SK-N-SH (cell line): ENCODE results near the gene RNF212. TPM values are rescaled to one million over a fixed set of nuclear protein-coding genes. Genes with fewer than 3 reads are reported as not detected.

ENCODE experiments used
- CTCF ChIA-PET: fragments of 300-600, 350-600 bp; formaldehyde crosslinking; extraction: SDS; loops from one replicate; lab custom pipeline; 2021; lab: Yijun Ruan, JAX
- POLR2A ChIA-PET: fragments of 350-600 bp; sonication (Branson Sonifier 250); formaldehyde crosslinking; extraction: SDS; loops from one replicate; lab custom pipeline; 2020; ENCODE audit warnings: antibody characterized with exemption, inconsistent platforms; lab: Yijun Ruan, JAX
- DNase-seq: peaks from one replicate; pipeline ENCODE4 v3.0.0; 2012
- H2AFZ ChIP-seq: fragments of 200-600 bp; sonication (generic); 2 replicates; pipeline ENCODE4 v1.8.1; 2016; ENCODE audit warnings: antibody characterized with exemption, mild to moderate bottlenecking, low read depth
- H3F3A ChIP-seq: fragments of 200-600 bp; sonication (generic); replicated peaks from 2 replicates; pipeline ENCODE3; 2016; ENCODE audit warnings: antibody characterized with exemption, mild to moderate bottlenecking; ENCODE audit not compliant: insufficient read depth
- H3K27ac ChIP-seq, 2 experiments: fragments of 200-500 bp in 1 of 2; fragments of 200-600 bp in 1 of 2; sonication (Bioruptor generic) in 1 of 2; sonication (generic), shearing (Covaris generic) in 1 of 2; 2 replicates each; pipeline versions ENCODE4 v1.5.1 to v1.6.1; 2014 to 2016; ENCODE audit warnings: low read depth in 2 of 2, inconsistent platforms in 1 of 2, low read length in 1 of 2, mild to moderate bottlenecking in 1 of 2, mixed read lengths in 1 of 2
- H3K27me3 ChIP-seq: fragments of 200-600 bp; sonication (generic), shearing (Covaris generic); 2 replicates; pipeline ENCODE4 v1.6.1; 2016; ENCODE audit warnings: mixed run types; ENCODE audit not compliant: insufficient read depth
- H3K36me3 ChIP-seq, 2 experiments: fragments of 200-500 bp in 1 of 2; fragments of 200-600 bp in 1 of 2; sonication (Bioruptor generic) in 1 of 2; sonication (generic) in 1 of 2; replicated peaks in 1 of 2; 2 replicates each; pipeline versions ENCODE3 to v1.5.1; 2014 to 2016; ENCODE audit warnings: low read length in 1 of 2, mild to moderate bottlenecking in 1 of 2; ENCODE audit not compliant: insufficient read depth in 2 of 2, control insufficient read depth in 1 of 2
- H3K4me1 ChIP-seq, 2 experiments: fragments of 200-500 bp in 1 of 2; fragments of 200-600 bp in 1 of 2; sonication (Bioruptor generic) in 1 of 2; sonication (generic), shearing (Covaris generic) in 1 of 2; 2 replicates each; pipeline versions ENCODE4 v1.5.1 to v1.6.1; 2014 to 2016; ENCODE audit warnings: low read depth in 1 of 2, low read length in 1 of 2, mixed run types in 1 of 2; ENCODE audit not compliant: insufficient read depth in 2 of 2, control insufficient read depth in 1 of 2
- H3K4me2 ChIP-seq: fragments of 200-600 bp; sonication (generic), shearing (Covaris generic); 2 replicates; pipeline ENCODE4 v1.6.1; 2017; ENCODE audit warnings: mixed run types
- H3K4me3 ChIP-seq, 2 experiments: fragments of 200-500 bp in 1 of 2; fragments of 200-600 bp in 1 of 2; sonication (Bioruptor generic) in 1 of 2; sonication (generic), shearing (Covaris generic) in 1 of 2; 2 replicates each; pipeline versions ENCODE4 v1.5.1 to v1.8.1; 2014 to 2016; ENCODE audit warnings: low read depth in 2 of 2, inconsistent platforms in 1 of 2, low read length in 1 of 2, mild to moderate bottlenecking in 1 of 2, mixed read lengths in 1 of 2, moderate library complexity in 1 of 2
- H3K79me2 ChIP-seq: fragments of 200-600 bp; sonication (generic); 2 replicates; pipeline ENCODE4 v1.8.1; 2017; ENCODE audit warnings: mild to moderate bottlenecking; ENCODE audit not compliant: insufficient read depth
- H3K9ac ChIP-seq: fragments of 200-600 bp; sonication (generic); 2 replicates; pipeline ENCODE4 v1.6.1; 2017; ENCODE audit warnings: mixed run types
- H3K9me2 ChIP-seq: fragments of 200-600 bp; sonication (generic); 2 replicates; pipeline ENCODE4 v1.6.1; 2017; ENCODE audit warnings: mixed run types
- H3K9me3 ChIP-seq: fragments of 200-600 bp; sonication (generic); 2 replicates; pipeline ENCODE4 v1.6.1; 2017; ENCODE audit warnings: mixed run types, mild to moderate bottlenecking, moderate library complexity
- H4K20me1 ChIP-seq: fragments of 200-600 bp; sonication (generic); 2 replicates; pipeline ENCODE4 v1.6.1; 2017; ENCODE audit warnings: mild to moderate bottlenecking, mixed run types; ENCODE audit not compliant: insufficient read depth
- CHD2 ChIP-seq: fragments of 150-350 bp; IDR thresholded peaks from 2 replicates; pipeline ENCODE4 v1.6.1; 2018; ENCODE audit warnings: low read length; ENCODE audit not compliant: partially characterized antibody
- ELF1 ChIP-seq: IDR thresholded peaks from 2 replicates; pipeline ENCODE4 v1.4.0; 2012
- EZH2phosphoT487 ChIP-seq: fragments of 200-600 bp; sonication (generic); IDR thresholded peaks from 2 replicates; pipeline ENCODE4 v1.6.1; 2017; ENCODE audit warnings: low read depth, mixed run types, mild to moderate bottlenecking, antibody characterized with exemption, moderate library complexity, borderline replicate concordance
- FOXJ3 ChIP-seq: sonication (generic); formaldehyde crosslinking; IDR thresholded peaks from 2 replicates; pipeline ENCODE4 v1.5.1; 2020; ENCODE audit warnings: mild to moderate bottlenecking, missing genetic modification reagents
- FOXM1 ChIP-seq: IDR thresholded peaks from 2 replicates; pipeline ENCODE4 v1.4.0; 2012; ENCODE audit warnings: low read depth, mild to moderate bottlenecking
- GATA2 ChIP-seq: sonication (generic); formaldehyde crosslinking; IDR thresholded peaks from 2 replicates; pipeline ENCODE4 v1.5.0; 2020; ENCODE audit warnings: mild to moderate bottlenecking, missing genetic modification reagents
- MXI1 ChIP-seq: IDR thresholded peaks from 2 replicates; pipeline ENCODE4 v1.6.1; 2012; ENCODE audit warnings: mild to moderate bottlenecking, low read depth, low read length, improper control_type of control experiment
- NRF1 ChIP-seq: IDR thresholded peaks from 2 replicates; pipeline ENCODE4 v1.6.1; 2012; ENCODE audit warnings: low read depth, mild to moderate bottlenecking, low read length
- POLR2AphosphoS5 ChIP-seq: IDR thresholded peaks from 2 replicates; pipeline ENCODE4 v1.6.1; 2012; ENCODE audit warnings: low read depth, low read length
- RAD21 ChIP-seq: IDR thresholded peaks from 2 replicates; pipeline ENCODE4 v1.6.1; 2012; ENCODE audit warnings: mild to moderate bottlenecking, low read length
- REST ChIP-seq: IDR thresholded peaks from 2 replicates; pipeline ENCODE4 v1.6.1; 2012; ENCODE audit warnings: mild to moderate bottlenecking, low read depth, low read length, moderate library complexity
- RFX5 ChIP-seq: IDR thresholded peaks from 2 replicates; pipeline ENCODE4 v1.6.1; 2012; ENCODE audit warnings: mild to moderate bottlenecking, improper control_type of control experiment, low read length
- SMC3 ChIP-seq: IDR thresholded peaks from 2 replicates; pipeline ENCODE4 v1.6.1; 2012; ENCODE audit warnings: low read depth, low read length, improper control_type of control experiment
- TEAD4 ChIP-seq: IDR thresholded peaks from 2 replicates; pipeline ENCODE4 v1.4.0; 2012; ENCODE audit warnings: mild to moderate bottlenecking, borderline replicate concordance; ENCODE audit not compliant: insufficient read depth
- USF1 ChIP-seq: IDR thresholded peaks from 2 replicates; pipeline ENCODE4 v1.4.0; 2012; ENCODE audit warnings: low read depth, borderline replicate concordance
- USF2 ChIP-seq: fragments of 150-350 bp; IDR thresholded peaks from 2 replicates; pipeline ENCODE4 v1.6.1; 2017; ENCODE audit warnings: antibody characterized with exemption, low read length, low read depth, borderline replicate concordance
- ZBTB33 ChIP-seq: IDR thresholded peaks from 2 replicates; pipeline ENCODE4 v1.4.0; 2012; ENCODE audit warnings: low read depth, borderline replicate concordance
- WGBS: methylation state at CpG from one replicate; pipeline ENCODE4 v1.1.6; 2017; ENCODE audit warnings: low lambda C conversion rate; 5-methylcytosine and 5-hydroxymethylcytosine counted together
- polyA plus RNA-seq, 3 experiments: library from polyadenylated mRNA; depleted of rRNA; stranded (reverse); fragments of >200 nt; gene quantifications; 2 replicates each; pipeline ENCODE4 v1.2.3, GENCODE V29; 2012
- TF ChIP-seq, protein P1 (sequence below): IDR thresholded peaks from 2 replicates; pipeline ENCODE4; 2012
- TF ChIP-seq, protein P2 (sequence below): IDR thresholded peaks from 2 replicates; pipeline ENCODE4 v1.4.0; 2012; ENCODE audit warnings: low read depth

Gene RNF212
- polyA plus RNA-seq, 1 of the 3 experiments (the other 2 are of a cell fraction) = 7.0 TPM

DNA sequence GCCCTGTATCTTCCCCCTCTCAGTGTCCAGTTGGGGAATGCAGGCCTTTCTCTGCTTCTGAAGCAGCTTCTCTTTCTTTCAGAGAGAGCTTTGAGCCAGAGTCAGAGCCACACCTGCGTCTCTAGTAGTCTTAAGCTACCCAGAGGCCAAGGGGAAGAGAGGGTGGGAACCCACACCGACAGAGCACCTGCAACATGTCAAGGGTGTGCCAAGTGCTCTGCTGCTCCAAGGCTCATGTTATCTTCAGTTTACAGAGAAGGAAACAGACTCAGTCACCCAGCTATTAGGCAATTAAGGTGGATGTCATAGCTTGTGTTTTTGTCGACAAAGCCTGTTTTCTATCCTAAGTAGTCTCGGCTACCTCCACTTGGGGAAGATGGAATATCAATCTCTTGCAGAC, 22.7 kb upstream of the RNF212 start:
- Histone ChIP-seq H3K4me1 (peaks cover 0 to 2% of the 10 kb centered on the region in 2 experiments; a peak in 1 of 4 replicates), H3K36me3 (no peaks in the 10 kb centered on the region), H3K27ac (no peak overlapping the region), H3K27me3 (peaks cover 17% of the 10 kb centered on the region; the same call in 1 of the 2 replicates), H3K9ac (no peak overlapping the region), H3K9me2 (no peaks in the 10 kb centered on the region), H4K20me1 (no peaks in the 10 kb centered on the region), H3K79me2 (no peaks in the 10 kb centered on the region), H3K4me3 (no peak overlapping the region)
- CTCF ChIA-PET = interaction anchor here (1.1 to 1.5 kb wide), 3 partner anchors 30 to 217 kb away, joined by 3 read pairs; no protein-coding TSS in a partner anchor
- POLR2A ChIA-PET = no interaction called here
- no peak for DNase-seq
- no peak for TF ChIP-seq NRF1
- TF ChIP-seq FOXJ3 = no peak
- TF ChIP-seq USF2 = no peak
- no peak for TF ChIP-seq CHD2
- TF ChIP-seq FOXM1 = no peak
- TF ChIP-seq EZH2phosphoT487 = no peak
- no peak for TF ChIP-seq MXI1
- no peak for TF ChIP-seq SMC3
- TF ChIP-seq POLR2AphosphoS5 = no peak
- TF ChIP-seq GATA2 (CRISPR knock-in tag) = no peak
- TF ChIP-seq, protein P1, sequence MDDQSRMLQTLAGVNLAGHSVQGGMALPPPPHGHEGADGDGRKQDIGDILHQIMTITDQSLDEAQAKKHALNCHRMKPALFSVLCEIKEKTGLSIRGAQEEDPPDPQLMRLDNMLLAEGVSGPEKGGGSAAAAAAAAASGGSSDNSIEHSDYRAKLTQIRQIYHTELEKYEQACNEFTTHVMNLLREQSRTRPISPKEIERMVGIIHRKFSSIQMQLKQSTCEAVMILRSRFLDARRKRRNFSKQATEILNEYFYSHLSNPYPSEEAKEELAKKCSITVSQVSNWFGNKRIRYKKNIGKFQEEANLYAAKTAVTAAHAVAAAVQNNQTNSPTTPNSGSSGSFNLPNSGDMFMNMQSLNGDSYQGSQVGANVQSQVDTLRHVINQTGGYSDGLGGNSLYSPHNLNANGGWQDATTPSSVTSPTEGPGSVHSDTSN = no peak
- no peak for TF ChIP-seq ZBTB33
- TF ChIP-seq USF1 = no peak
- TF ChIP-seq, protein P2, sequence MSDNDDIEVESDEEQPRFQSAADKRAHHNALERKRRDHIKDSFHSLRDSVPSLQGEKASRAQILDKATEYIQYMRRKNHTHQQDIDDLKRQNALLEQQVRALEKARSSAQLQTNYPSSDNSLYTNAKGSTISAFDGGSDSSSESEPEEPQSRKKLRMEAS = no peak
- TF ChIP-seq REST = no peak
- no peak for TF ChIP-seq TEAD4
- TF ChIP-seq ELF1 = no peak
- TF ChIP-seq RAD21 = no peak
- no peak for TF ChIP-seq RFX5
- TF ChIP-seq, all 33 proteins: peak for 0
- Histone ChIP-seq H3K4me2 (no peak overlapping the region), H3F3A (no peaks in the 10 kb centered on the region), H2AFZ (no peak overlapping the region), H3K9me3 (no peaks in the 10 kb centered on the region)
- 27% methylated on average over 4 of the region's 4 CpGs for WGBS
